Astrocyte (in vitro differentiated cells and primary cell): ENCODE data around the gene ZMYND8.

ENCODE experiments used
- EZH2 ChIP-seq: IDR thresholded peaks from 2 replicates; pipeline ENCODE4 v1.6.1; 2012; ENCODE audit warnings: mild to moderate bottlenecking, low read length, inconsistent platforms; ENCODE audit not compliant: insufficient read depth
- TF ChIP-seq, protein P1 (sequence below): IDR thresholded peaks from 2 replicates; pipeline ENCODE4 v1.5.1; 2011; ENCODE audit warnings: low read depth, mild to moderate bottlenecking, inconsistent platforms, low read length, moderate library complexity; ENCODE audit not compliant: insufficient read depth

- no peak for TF ChIP-seq EZH2
- TF ChIP-seq, protein P1, sequence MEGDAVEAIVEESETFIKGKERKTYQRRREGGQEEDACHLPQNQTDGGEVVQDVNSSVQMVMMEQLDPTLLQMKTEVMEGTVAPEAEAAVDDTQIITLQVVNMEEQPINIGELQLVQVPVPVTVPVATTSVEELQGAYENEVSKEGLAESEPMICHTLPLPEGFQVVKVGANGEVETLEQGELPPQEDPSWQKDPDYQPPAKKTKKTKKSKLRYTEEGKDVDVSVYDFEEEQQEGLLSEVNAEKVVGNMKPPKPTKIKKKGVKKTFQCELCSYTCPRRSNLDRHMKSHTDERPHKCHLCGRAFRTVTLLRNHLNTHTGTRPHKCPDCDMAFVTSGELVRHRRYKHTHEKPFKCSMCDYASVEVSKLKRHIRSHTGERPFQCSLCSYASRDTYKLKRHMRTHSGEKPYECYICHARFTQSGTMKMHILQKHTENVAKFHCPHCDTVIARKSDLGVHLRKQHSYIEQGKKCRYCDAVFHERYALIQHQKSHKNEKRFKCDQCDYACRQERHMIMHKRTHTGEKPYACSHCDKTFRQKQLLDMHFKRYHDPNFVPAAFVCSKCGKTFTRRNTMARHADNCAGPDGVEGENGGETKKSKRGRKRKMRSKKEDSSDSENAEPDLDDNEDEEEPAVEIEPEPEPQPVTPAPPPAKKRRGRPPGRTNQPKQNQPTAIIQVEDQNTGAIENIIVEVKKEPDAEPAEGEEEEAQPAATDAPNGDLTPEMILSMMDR, result no peak
Measured at GRCh38 chr20:47165376-47165865, 191.1 kb downstream of the ZMYND8 start.
